ENCODE measurements around the gene STAT3.

GRCh38 chr17:42373896-42374295 is 14.3 kb downstream of the STAT3 start:
- no peak for TF ChIP-seq CTCF (IDR thresholded peaks at IDR 0.05; ENCODE audit: insufficient read depth, low read length, poor library complexity, severe bottlenecking)
- TF ChIP-seq EZH2phosphoT487 (conservative IDR thresholded peaks at IDR 0.05; ENCODE audit: low read length) = no peak

Data from SU-DHL-6 (cell line).